ENCODE data around the gene ZNF277. TPM values are rescaled to one million over a fixed set of nuclear protein-coding genes. Genes with fewer than 3 reads are reported as not detected.

Gene ZNF277
- total RNA-seq, 2 donors from 2014 or later = 27.9 to 41.5 TPM

GRCh38 chr7:112176241-112176640 is 30.3 kb upstream of the ZNF277 start:
- H3K36me3 ChIP-seq = no peaks in the 10 kb centered on the region
- H3K4me3 ChIP-seq = no peak overlapping the region
- ATAC-seq (ENCODE audit: insufficient number of reproducible peaks, low FRiP score, low read depth) (no peak), DNase-seq (ENCODE audit: low spot score) (no peak)
- H3K27me3 ChIP-seq (replicated peaks; ENCODE audit: insufficient read depth) = no peaks in the 10 kb centered on the region
- no peak for TF ChIP-seq CTCF (IDR thresholded peaks at IDR 0.05)
- H3K27ac ChIP-seq = no peak overlapping the region
- H3K4me1 ChIP-seq (ENCODE audit: control insufficient read depth in 1 of 2, low read depth in 2 of 2) = peaks cover 0 to 24% of the 10 kb centered on the region in 2 donors
- H3K9me3 ChIP-seq = no peaks in the 10 kb centered on the region

- Histone ChIP-seq H3K36me3 (no peaks in the 10 kb centered on the region), H3K9me3 (no peaks in the 10 kb centered on the region), H3K4me3 (no peak overlapping the region), H3K27ac (no peak overlapping the region), H3K4me1 (ENCODE audit: control insufficient read depth in 1 of 2, low read depth in 2 of 2) (peaks cover 0 to 24% of the 10 kb centered on the region in 2 donors), H3K27me3 (replicated peaks; ENCODE audit: insufficient read depth) (no peaks in the 10 kb centered on the region)
- no peak for TF ChIP-seq CTCF (IDR thresholded peaks at IDR 0.05)
- ATAC-seq (ENCODE audit: insufficient number of reproducible peaks, low FRiP score, low read depth) (no peak), DNase-seq (ENCODE audit: low spot score) (no peak)
These were observed 29.6 kb upstream of the ZNF277 start for GRCh38 chr7:112176693-112177415.

- Histone ChIP-seq H3K27me3 (replicated peaks; ENCODE audit: insufficient read depth) (no peaks in the 10 kb centered on the region), H3K4me1 (ENCODE audit: control insufficient read depth in 1 of 2, low read depth in 2 of 2) (peaks cover 0 to 28% of the 10 kb centered on the region in 2 donors), H3K4me3 (peak overlapping the region; percentile 36), H3K27ac (no peak overlapping the region), H3K36me3 (no peaks in the 10 kb centered on the region), H3K9me3 (no peaks in the 10 kb centered on the region)
- no peak for TF ChIP-seq CTCF (IDR thresholded peaks at IDR 0.05)
- ATAC-seq (ENCODE audit: insufficient number of reproducible peaks, low FRiP score, low read depth) = no peak
- no peak for DNase-seq (ENCODE audit: low spot score)
These were observed 26.3 kb upstream of the ZNF277 start for GRCh38 chr7:112180223-112180622.

- no peak for ATAC-seq (ENCODE audit: insufficient number of reproducible peaks, low FRiP score, low read depth)
- no peak for TF ChIP-seq CTCF (IDR thresholded peaks at IDR 0.05)
These were observed 23.7 kb upstream of the ZNF277 start for GRCh38 chr7:112182749-112183148.

GRCh38 chr7:112183266-112183665 is 23.2 kb upstream of the ZNF277 start:
- DNase-seq (ENCODE audit: low spot score) = no peak
- ATAC-seq (ENCODE audit: insufficient number of reproducible peaks, low FRiP score, low read depth) = no peak
- Histone ChIP-seq H3K27me3 (replicated peaks; ENCODE audit: insufficient read depth) (no peaks in the 10 kb centered on the region), H3K36me3 (no peaks in the 10 kb centered on the region), H3K4me1 (ENCODE audit: control insufficient read depth in 1 of 2, low read depth in 2 of 2) (peaks cover 4 to 47% of the 10 kb centered on the region in 2 donors), H3K9me3 (no peaks in the 10 kb centered on the region), H3K27ac (no peak overlapping the region), H3K4me3 (no peak overlapping the region)
- TF ChIP-seq CTCF (IDR thresholded peaks at IDR 0.05) = no peak

More at GRCh38 chr7:112182749-112183148, 23.7 kb upstream of the ZNF277 start:
- H3K36me3 ChIP-seq = no peaks in the 10 kb centered on the region
- peaks cover 4 to 45% of the 10 kb centered on the region in 2 donors for H3K4me1 ChIP-seq (ENCODE audit: control insufficient read depth in 1 of 2, low read depth in 2 of 2)
- no peaks in the 10 kb centered on the region for H3K9me3 ChIP-seq
- no peaks in the 10 kb centered on the region for H3K27me3 ChIP-seq (replicated peaks; ENCODE audit: insufficient read depth)
- no peak for DNase-seq (ENCODE audit: low spot score)
- no peak overlapping the region for H3K4me3 ChIP-seq
- no peak overlapping the region for H3K27ac ChIP-seq
